RPMI7951 (cell line): ENCODE results near the gene PLXNC1. TPM values are rescaled to one million over a fixed set of nuclear protein-coding genes. Genes with fewer than 3 reads are reported as not detected.

Experiments used
- DNase-seq: peaks from one replicate; pipeline ENCODE4 v3.0.0-alpha.2; 2012; ENCODE audit warnings: low read depth
- total RNA-seq: library from RNA; depleted of rRNA; stranded (reverse); fragments of >200 nt; shearing (Covaris generic); gene quantifications from 2 replicates; pipeline ENCODE4 v1.2.3, GENCODE V29; 2014

PLXNC1 gene
- total RNA-seq, 1 experiment from 2014 or later: 0.24 TPM

DNA sequence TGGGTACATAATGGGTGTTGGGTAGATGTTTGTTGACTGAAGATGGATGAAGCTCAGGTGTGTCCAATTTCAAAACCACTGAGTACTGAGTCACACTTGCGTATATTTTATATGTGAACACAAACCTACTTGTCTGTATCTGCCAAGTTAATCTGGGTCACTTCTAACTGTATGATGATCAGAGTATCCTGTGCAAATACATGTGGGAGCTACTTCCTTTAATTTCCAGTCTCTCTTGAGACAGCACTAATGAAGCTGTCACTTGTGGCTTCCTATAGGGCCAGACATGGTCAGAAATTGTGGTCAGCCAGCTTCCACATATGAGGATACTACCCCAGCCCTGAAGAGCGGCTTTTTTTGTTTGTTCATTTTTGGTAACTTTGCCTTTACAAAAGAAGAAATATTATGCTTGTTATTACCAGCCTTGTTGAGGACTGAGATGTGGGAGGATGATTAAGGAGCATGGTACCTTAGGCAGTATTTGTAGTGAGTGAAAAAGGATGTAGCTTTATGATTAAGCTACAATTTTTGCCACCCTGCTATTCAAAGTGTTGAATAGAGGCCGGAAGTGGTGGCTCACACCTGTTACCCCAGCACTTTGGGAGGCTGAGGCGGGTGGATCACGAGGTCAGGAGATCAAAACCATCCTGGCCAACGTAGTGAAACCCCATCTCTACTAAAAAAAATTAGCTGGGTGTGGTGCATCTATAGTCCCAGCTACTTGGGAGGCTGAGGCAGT, 32.4 kb downstream of the PLXNC1 start:
- DNase-seq: no peak

DNA sequence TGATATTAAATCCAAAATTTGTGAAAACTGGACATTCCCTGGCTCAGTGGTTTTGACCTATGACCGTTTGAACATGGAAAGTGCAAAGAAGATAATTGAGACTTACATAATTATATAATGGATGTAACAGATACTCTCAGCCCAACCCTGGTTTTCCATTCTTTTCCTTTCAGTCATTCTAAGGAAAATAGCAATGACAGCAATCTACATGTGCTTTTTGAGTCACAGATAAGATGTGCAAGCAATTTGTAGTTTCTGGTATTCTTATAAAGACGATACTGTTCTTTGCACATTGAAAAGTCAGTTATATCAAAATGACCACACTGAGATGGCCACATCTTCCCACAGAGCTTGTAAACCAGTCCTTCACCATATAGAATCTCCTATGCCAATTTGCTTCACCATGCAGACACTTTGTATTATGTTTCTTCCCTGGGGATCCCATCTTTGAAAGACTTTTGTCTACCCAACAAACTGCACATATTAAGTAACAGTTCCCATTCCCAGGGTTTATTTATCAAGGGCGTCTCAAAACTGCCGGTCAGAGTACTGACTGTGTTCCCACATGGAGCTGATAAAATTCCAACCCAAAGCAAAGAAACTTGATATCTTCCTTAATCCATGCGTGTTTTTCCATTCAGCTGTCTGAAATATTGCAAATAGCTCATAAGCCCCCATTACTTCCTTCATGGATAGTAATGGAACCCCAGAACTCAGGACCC, 34.8 kb downstream of the PLXNC1 start:
- DNase-seq: no peak

DNA sequence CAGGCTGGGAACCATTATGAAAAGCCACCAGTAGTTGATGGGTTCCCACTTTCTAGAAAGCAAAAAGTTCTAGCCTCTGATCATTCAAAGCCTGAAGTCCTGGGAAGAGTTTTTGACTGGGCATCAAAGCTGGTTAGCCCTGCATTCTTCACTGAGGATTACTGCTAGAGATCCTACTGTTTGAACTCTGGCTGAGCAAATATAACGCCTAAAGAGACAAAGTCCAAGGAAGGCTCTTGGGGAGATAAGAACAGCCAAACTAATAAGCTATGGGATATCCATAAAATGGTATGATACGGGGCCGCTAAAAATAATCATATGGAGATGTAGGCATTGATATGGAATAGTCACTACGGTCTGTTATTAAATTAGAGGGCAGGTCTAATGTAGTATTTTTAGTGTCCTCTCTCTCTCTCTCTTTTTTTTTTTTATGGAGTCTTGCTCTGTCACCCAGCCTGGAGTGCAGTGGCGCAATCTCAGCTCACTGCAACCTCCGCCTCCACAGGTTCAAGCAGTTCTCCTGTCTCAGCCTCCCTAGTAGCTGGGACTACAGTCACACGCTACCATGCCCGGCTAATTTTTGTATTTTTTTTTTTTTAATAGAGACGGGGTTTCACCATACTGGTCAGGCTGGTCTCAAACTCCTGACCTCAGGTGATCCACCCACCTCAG, 35.5 kb downstream of the PLXNC1 start:
- DNase-seq: no peak

DNA sequence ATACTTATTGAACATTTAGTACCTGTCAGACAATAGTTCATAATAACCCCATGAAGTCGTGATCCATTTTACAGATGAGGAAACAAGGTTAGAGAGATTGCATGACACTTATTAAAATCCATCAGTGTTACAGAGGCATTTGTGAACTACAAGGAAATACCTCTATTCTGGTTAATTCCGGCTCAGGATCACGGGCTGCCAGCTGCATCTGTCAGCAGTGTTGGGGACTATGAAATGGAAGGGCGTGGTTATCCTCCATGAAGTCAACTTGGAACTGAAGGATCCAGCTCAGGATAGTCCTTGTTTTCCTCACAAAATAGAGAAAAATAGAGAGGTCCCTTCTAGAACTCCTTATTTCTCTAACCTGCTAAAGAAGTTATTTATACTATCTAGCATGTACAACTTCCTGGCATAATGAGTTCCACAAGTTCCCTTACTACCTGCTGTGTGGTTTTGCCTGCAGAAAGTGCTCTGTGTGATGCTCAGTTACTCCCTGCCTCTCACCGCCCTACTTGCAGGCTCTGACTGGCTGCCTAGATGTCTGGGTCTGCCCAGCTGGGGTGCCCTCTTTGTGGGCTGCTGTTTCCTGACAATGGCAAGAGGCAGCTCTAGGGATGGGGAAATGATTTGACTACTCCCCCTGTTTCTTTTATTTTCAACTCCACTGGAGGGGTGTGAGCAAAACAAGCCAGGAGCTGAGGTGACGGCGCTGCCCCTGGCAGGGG, 36.8 kb downstream of the PLXNC1 start:
- no peak for DNase-seq

DNA sequence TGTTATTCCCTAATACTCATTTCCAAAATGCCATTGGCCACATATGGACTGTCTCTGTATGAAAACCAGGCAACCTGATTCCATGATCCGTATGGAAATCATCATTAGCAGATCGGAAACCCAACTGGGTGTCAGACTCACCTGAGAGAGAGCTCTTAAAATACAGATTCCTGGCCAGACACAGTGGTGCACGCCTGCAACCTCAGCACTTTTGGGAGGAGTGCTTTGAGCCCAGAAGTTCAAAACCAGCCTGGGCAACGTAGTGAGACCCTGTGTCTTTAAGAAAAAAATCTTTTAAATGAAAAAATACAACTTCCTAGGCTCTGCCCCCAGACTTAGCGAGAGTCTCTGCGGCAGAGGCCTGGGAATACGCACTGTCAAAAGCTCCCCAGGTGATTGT, 37.4 kb downstream of the PLXNC1 start:
- no peak for DNase-seq

DNA sequence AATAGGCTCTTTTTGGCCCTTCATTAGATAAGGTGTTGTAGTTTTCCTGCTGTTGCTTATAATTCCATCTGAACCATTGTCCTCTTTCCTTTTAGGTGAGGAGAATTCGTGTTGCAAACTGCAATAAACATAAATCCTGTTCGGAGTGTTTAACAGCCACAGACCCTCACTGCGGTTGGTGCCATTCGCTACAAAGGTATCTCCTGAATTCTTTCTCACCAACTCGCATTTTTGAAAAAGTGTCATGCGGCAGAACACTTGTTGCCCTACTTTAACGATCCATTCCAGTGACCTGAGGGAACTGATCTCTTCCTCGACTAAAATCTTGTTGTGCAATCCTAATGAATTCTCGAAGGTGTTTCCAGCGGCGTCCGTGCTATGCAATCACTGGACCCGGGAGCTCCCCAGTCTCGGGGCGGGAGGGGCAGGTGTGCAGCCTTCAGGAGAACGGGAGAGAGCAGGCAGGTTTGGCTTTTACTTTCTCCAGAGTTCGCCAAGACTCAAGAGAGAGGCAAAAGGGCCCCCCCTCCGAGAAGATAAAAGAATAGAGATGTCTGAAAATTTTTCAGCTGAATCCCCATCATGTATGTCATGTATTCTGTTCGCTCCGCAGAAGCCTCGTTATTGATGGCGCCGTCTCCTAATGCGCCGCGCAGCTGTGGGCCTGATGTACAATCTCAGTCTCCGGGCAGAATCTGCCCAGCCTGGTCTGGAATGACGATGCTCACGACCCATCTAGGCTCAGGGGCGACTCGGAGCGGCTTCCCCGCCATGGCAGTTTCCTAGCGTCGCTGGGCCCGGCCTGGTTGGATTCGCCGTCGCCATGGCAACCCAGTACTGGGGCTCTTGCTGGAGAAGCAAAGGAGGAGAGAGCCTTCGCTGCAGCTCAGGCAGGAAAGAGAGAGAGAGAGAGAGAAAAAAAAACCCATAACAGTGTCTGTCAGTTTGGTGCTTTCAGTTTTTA, 38.2 kb downstream of the PLXNC1 start:
- no peak for DNase-seq

DNA sequence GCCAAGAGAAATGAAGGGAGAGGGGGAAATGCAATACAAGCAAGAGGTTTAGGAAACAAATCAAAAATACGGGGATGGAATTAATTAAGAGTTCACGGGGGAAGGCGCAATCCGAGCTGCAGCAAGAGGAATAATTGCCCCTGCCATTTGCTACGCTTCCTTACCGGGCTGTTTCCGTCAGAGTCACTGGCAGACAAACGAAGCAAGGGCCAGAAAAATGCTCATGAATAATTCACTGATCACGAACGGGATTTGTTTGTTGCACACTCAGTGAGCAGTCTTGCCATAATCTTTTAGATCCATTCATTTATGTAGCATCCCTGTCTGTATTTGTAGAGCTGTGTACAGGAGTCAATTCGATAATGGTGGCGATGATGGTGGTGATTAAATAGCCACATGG, 39.0 kb downstream of the PLXNC1 start:
- no peak for DNase-seq

DNA sequence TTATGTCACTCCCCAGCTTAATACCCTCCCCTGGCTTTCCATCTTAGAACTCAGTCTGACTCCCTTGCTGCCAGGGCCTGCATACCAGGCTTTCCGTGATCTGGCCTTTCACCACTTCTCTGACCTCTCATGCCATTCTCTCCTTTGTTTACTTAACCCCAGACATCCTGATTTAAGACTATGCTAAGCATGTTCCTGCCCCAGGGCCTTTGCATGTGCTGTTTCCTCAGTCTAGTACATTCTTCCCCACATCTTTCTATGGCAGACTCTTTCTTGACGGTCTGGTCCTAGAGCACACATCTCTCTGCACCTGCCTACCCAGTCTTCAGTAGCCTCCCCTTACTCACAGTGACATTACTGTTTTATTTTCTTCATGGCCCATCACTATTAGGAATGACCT, 42.2 kb downstream of the PLXNC1 start:
- DNase-seq: peak; percentile 6

DNA sequence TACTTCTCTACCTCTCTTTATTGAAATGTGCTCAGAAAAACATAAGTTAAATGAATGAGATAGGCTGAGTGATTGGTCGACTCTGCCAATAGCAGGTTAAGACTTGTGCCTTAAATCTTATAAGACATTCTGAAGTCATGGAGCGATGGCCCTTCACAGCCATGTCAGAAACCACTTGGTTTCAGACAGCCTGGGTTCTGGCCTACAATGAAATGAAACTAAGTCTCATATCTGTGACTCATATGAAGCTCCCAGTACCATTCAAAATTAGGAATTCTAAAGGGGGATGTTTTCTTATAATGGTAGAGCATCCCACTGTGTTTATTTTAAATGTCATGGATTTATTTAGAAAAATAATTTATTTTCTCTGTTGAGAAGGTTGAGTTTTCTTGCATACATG, 42.6 kb downstream of the PLXNC1 start:
- DNase-seq: no peak

DNA sequence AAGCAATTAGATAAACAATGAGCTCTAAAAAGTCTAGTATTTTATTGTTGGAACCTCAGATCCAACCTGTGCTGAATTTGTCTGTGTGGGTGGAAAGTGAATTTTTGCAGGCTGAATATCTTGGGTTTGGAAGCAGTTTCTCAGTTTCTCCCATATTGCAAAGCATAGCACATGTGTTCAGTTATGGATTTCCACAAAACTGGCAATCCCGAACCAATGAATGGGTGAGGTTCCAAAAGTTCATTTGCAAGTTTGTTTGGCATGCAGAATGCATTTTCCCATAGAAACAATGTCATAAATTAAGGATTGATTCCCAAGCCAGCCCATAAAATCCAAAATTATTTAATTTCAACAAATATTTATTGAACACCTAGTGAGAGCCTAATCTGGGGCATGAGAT, 43.4 kb downstream of the PLXNC1 start:
- no peak for DNase-seq

DNA sequence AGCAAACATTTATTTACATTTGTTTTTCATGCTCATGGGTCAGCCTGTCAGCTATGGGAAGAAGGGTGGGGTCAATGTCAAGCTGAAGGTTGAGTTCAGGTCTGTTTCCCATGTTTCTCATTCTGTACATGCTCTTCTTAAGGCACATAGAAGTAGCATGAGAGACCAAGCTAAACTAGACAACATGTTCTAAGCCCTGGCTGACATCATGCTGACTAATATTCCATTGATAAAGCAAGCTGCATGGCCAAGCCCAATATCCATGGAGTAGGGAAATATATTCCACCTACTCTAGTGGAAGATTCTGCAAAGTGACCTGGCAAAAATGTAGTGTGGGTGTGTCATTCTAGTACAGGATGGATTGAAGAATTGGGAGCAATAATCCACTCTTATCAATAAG, 44.1 kb downstream of the PLXNC1 start:
- DNase-seq: no peak

DNA sequence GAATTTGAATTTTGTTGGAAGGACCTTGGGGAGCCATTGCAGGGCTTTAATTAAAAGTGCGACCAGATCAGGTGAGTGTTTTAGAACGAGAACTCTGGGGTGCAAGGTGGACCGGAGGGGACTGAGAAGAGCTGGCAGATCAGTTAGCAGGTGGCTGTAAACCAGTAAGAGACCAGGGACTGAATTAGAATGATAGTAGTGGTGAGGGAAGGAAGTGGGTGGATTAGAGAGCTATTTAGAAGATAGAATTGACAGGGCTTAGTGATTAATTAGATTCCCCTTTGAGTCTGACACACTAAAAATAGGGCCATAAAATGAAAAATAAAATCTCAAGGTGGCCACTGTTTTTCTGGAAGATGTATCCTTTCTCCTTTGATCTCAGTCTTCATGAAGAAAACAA, 44.8 kb downstream of the PLXNC1 start:
- DNase-seq: no peak

DNA sequence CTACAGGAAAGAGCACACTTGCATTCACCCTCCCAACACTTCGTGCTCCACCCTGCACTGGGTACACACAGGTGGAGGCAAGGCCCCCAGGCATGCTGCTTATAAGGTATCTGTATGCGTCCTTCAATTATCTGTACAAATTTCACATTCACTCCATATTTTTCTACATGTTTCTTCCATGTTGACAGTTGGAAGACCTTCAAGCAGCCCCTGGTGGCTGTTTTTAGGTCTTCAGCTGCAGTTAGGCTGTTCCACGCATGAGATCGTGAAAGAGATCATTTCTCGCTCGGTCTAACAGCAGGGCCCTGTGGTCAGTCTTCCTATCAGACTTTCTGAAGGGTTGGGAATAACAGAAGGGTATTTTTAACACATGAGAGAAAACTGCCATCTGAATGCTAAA, 47.1 kb downstream of the PLXNC1 start:
- DNase-seq: no peak

DNA sequence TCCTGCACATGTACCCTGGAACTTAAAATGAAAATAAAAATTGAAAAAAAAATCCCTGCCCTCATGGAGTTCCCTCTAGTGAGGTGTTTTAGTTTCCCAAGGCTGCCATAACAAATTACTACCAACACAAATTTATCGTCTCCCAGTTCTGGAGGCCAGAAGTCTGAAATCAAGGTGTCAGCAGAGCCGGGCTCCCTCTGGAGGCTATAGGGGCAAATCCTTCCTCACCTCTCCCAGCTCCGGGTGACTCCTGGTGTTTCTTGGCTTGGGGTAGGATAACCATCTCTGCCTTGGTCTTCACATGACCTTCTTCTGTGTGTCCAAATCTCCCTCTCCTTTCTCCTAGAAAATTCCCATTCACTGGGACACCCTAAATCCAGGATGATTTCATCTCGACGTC, 50.1 kb downstream of the PLXNC1 start:
- DNase-seq: no peak

DNA sequence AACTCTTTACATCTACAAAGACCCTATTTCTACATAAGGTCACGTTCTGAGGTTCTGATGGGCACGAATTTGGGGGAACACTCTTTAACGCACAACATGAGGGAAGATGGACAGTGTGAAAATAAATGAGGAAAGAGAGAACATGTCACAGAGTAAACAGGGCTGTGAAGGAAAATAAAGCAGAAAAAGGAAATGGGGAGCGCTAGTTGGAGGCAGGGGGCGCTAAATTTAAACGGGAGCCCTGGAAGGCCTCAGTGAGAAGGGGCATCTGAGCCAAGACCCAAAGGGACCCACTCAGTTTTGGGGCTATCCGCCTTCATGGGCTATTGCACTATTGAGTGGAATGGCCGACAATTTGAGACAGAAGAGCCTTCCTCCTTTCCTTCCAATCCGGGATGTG, 50.5 kb downstream of the PLXNC1 start:
- DNase-seq: no peak

DNA sequence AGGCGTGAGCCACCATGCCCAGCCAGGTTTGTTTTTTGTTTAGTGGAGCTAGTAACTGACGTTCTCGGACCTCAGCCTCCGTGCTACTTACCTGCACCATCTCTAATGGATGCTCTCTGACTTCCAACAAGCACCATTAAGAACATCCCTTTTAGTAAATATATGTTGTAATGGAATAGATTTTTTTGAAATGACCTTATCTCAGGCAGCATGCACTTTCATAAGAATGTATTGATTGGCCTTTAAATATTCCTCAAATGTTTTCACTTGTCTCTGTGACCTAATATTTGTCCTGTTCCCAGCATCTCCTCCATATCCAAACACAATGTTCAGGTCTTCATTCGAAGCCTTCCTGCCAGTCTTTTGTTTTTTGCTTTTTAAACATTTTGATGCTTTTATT, 51.7 kb downstream of the PLXNC1 start:
- no peak for DNase-seq

DNA sequence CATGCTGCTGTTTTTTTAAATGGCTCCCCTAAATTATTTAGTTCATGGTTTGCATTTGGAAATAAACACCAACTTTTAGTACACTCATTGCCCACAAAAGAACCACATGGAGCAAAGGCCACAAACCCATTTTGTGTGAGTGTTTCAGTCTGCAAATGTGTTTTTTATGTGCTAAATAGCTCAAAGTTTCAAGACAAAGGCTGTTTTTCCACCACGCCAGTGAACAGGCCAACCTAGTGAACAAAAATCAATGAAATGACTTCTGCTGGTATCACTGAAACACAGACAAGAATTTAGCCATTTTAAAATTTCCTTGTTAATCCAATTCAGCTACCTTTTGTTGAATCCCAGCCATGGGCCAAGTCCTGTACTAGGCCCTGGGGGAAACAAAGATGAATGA, 52.3 kb downstream of the PLXNC1 start:
- no peak for DNase-seq

DNA sequence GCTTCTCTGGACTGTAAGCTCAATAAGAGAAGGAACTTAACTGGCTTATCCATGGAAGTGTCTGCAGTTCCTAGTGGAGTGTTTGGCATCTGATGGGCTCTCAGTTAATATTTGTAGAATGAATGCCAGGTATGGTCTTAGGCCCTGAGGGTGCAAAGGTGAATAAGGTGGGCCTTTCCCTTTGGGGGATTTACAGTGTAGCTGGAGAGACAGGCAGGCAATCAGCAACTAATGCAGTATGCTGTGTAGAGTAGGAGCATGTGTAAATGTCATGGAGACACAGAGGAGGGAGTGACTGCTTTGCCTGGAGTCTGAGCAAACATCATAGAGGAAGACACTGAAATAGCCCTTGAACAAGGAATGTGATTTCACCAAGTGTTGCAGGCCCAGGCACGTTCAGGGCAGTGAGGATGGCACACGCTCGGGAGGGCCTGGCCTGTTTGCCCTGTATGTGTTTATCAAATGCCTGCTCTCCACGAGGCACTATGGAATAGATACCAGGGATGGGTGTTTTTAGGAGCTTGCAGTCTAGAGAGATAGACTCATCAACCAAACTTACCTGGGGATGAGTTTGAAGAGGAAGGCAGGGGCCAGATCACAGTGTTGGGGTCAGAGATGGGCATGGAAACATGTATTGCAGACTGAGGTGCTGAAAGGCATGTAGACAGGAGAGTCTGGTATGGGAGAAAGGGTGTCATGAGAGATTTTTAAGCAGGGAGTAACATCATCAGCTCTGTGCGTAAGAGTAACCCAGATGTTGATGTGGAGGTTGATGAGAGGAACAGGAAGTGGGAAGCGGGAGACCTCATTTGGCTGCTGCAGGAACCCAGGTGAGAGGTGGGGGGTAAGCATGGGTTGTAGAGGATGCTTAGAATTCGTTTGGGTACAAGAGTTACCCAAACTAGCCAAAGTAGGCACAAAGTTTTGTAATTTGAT, 54.1 kb downstream of the PLXNC1 start:
- DNase-seq: no peak

DNA sequence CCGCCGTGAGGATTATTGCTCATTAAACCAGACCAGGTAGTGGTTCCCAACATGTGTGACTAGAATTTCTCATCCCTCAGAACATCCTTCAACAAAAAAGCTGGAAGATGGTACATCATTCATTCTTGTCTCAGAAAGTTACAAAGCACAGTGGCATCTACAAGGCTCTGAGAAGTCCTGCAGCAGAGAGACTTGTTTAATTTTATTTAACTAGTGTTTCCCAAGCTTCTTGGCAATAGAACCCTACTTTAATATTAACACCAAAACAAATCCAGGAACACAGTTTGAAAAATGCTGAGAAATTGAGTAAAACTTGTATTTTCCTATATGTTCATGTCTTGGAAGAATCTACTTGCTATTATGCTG, 54.8 kb downstream of the PLXNC1 start:
- no peak for DNase-seq

DNA sequence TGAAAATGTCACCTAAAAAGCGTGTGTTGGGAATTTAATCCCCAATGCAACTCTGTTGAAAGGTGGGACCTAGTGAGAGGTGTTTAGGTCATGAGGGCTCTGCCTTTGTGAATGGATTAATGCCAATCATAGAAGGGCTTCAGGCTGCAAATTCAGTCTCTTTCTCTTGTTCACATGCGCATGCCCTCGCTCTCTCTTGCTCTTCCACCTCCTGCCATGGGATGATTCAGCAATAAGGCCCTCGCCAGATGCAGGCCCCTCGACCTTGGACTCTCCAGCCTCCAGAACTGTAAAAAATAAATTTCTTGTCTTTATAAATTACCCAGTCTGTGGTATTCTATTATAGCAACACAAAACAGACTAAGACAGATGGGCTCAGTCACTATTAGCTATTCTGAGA, 55.4 kb downstream of the PLXNC1 start:
- DNase-seq: no peak
